ENCODE data around the gene MAN1C1.

- no peak for TF ChIP-seq CTCF (IDR thresholded peaks at IDR 0.05)
- no peak for TF ChIP-seq POLR2A (IDR thresholded peaks at IDR 0.05)
Measured at GRCh38 chr1:25642574-25643108, 26.1 kb downstream of the MAN1C1 start.
